GM18505 (cell line): ENCODE measurements around the gene LRRC71.

Experiments
- ATAC-seq: cut with Tn5 transposase; IDR thresholded peaks from one replicate; pipeline ENCODE4 v1.9.1; 2021; ENCODE audit not compliant: unreplicated experiment
- POLR2A ChIP-seq: IDR thresholded peaks from 4 replicates; pipeline ENCODE4 v1.6.1; 2011; ENCODE audit warnings: borderline replicate concordance; ENCODE audit not compliant: insufficient read depth, insufficient read length; ENCODE audit errors: extremely low read depth

Gene LRRC71

DNA sequence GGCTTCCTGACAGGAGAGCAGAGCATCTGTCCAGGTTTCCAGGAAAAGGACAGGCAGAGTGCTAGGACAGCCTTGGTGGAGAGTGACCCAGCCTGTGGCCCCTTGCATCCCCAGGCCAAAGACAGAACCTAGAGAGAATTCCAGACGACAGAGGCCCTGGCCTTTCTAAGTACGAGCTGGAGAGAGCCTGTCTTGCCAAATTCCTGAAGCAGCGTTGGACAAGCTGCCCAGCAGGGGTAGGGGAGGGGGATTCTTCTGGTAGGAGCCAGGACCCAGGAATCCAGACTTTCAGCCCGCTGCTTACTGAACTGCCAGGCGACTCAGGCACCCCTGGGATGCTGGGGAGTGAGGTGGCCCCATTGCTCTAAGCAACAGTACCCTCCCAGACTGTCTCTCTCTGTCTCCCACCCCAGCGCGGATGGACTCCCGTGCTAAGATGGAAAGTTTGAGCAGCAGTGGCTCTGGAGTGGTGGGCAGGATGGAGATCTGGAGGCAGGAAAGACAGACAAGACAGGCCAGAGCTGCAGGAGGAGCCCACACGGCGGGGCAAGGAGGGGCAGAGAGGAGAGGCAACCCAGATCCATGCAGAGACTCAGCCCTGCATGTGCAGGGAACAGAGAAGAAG, 35.8 kb upstream of the LRRC71 start:
- no peak for TF ChIP-seq POLR2A
- no peak for ATAC-seq

DNA sequence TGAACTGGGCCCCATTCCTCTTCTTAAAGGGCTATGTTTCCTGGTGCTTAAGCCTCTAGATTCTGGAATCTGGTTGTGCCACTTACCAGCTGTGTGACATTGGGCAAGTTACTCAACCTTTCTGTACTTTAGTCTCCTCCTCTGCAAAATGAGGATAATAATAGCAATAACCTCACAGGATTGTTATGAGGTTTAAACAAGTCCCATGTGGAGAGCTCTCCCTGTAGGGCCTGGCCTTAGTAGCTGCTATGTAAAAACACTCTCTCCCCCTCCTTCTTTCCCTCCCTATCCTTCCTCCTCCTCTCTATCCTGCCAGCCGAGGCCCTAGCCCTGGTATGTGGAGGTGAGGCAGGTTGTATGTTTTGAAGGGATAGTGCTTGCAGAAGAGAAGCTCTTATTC, 35.1 kb upstream of the LRRC71 start:
- no peak for ATAC-seq
- no peak for TF ChIP-seq POLR2A

- no peak for TF ChIP-seq POLR2A
Measured at GRCh38 chr1:156885880-156886355, 34.5 kb upstream of the LRRC71 start.

DNA sequence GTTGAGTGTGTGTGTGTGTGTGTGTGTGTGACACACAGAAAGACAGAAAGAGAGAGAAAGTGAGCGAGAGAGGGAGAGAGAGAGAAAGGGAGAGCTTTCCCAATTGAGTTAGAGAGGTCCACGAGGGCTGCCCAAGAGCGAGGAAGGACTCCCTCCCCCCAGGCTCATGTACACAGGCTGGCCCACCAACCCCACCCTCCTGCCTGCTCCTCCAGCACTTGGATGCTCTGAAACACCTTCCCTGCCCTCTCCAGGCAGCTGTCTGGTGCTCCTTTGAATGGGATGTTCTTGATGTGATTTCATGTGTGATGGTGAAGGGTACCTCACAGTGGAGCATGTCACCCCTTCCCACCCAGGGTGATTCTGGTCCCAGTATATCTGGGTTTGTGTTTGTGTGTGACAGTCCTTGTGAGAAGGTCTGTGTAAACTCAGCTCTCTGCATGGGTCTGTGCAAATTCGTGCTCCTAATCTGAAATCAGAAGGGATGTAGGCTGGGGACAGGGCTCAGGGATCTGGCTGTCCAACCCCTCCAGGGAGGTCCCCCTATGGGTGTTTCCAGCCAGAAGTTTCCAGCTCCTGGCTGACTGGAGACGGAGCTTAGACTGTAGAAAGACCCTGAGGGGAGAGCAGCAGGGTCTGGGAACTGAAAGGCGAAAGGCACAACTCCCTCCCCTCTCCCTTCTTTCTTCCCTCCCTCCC, 33.7 kb upstream of the LRRC71 start:
- no peak for ATAC-seq
- no peak for TF ChIP-seq POLR2A

More at GRCh38 chr1:156885880-156886355, 34.5 kb upstream of the LRRC71 start:
- no peak for ATAC-seq

- ATAC-seq, result no peak
- TF ChIP-seq POLR2A, result no peak
Measured at GRCh38 chr1:156887317-156887716, 33.1 kb upstream of the LRRC71 start.

DNA sequence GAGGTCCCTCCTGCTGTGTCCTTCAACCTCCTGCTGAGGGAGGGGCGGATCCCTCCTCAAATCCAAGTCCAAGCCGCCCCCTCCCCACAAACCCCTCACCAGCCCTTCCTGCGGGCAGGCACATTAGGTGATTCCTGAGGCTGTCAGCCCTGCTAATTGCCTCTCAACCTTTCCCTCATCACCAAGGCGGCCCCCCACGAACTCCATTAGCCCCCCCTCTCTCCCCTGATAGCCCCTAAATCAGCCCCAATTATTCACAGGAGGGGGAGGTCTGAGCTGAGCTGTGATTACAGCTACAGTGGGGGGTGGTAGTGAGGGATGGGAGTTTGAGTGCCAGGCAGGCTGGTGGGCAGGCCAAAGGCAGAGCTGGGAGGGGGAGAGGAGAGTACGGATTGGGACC, 32.7 kb upstream of the LRRC71 start:
- TF ChIP-seq POLR2A, result no peak
- ATAC-seq, result no peak

- ATAC-seq, result no peak
- TF ChIP-seq POLR2A, result no peak
Measured at GRCh38 chr1:156889802-156890580, 30.4 kb upstream of the LRRC71 start.

GRCh38 chr1:156892190-156893047, 28.0 kb upstream of the LRRC71 start:
- ATAC-seq, result no peak

GRCh38 chr1:156893048-156893953, 27.1 kb upstream of the LRRC71 start, which contains the start of gene PEAR1:
PEAR1 (plus strand) TSS chr1:156893718; CDS start chr1:156903927, 10,209 bp downstream.
- no peak for ATAC-seq
- no peak for TF ChIP-seq POLR2A

More at GRCh38 chr1:156892190-156893047, 28.0 kb upstream of the LRRC71 start:
- no peak for TF ChIP-seq POLR2A

DNA sequence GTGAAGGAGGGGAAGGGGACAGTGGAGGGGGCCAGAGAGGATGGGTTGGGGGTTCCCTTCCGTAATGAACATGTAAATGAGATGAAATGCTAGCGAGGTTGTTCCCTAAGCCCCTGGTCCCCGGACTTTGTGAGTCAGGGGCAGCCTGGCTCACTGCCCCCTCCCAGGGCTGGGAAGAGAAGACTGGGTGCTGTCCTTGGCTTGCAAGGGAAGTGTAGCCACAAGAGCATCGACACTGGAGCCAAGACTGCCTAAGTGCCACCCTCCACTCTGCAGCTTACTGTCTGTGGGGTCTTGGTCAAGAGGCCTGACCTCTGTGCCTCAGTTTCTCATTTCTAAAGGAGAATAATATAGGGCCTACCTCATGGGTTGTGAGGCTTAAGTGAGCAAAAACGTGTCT, 26.4 kb upstream of the LRRC71 start:
- no peak for TF ChIP-seq POLR2A

GRCh38 chr1:156894711-156895454, 25.5 kb upstream of the LRRC71 start:
- TF ChIP-seq POLR2A, result no peak
- no peak for ATAC-seq

More for the DNA sequence above, 26.4 kb upstream of the LRRC71 start:
- ATAC-seq, result no peak
